Type B pancreatic cell (in vitro differentiated cells): ENCODE measurements around the gene TMEM150B. TPM values are rescaled to one million over a fixed set of nuclear protein-coding genes. Genes with fewer than 3 reads are reported as not detected.

Experiments used
- DNase-seq: peaks from one replicate; pipeline ENCODE4 v3.0.0; 2021; ENCODE audit warnings: mixed read lengths; ENCODE audit not compliant: unreplicated experiment; ENCODE audit errors: extremely low spot score
- H3K27ac Mint-ChIP-seq: 2 replicates; pipeline ENCODE4 v1.8.0; 2021; ENCODE audit warnings: mild to moderate bottlenecking, mixed read lengths
- H3K27me3 Mint-ChIP-seq: 2 replicates; pipeline ENCODE4 v1.8.0; 2021; ENCODE audit warnings: mixed read lengths
- H3K36me3 Mint-ChIP-seq: 2 replicates; pipeline ENCODE4 v1.8.0; 2021; ENCODE audit warnings: mixed read lengths
- H3K4me1 Mint-ChIP-seq: one replicate; pipeline ENCODE4 v1.8.0; 2021; ENCODE audit warnings: mixed read lengths; ENCODE audit not compliant: unreplicated experiment
- H3K4me3 Mint-ChIP-seq: 2 replicates; pipeline ENCODE4 v1.8.0; 2021; ENCODE audit warnings: mild to moderate bottlenecking, mixed read lengths
- H3K9me3 Mint-ChIP-seq: 2 replicates; pipeline ENCODE4 v1.8.0; 2021; ENCODE audit warnings: mixed read lengths
- total RNA-seq: library from RNA; stranded (reverse); gene quantifications from 2 replicates; pipeline ENCODE4 v1.2.1, GENCODE V29; 2021; ENCODE audit warnings: low replicate concordance
- TF ChIP-seq, protein P1 (sequence below): fragments of 200-600 bp; sonication (generic); conservative IDR thresholded peaks from 2 replicates; pipeline ENCODE4 v1.5.0; 2021; ENCODE audit warnings: antibody characterized with exemption, mild to moderate bottlenecking

TMEM150B gene
- total RNA-seq, 1 donor from 2014 or later: 1.2 TPM

DNA sequence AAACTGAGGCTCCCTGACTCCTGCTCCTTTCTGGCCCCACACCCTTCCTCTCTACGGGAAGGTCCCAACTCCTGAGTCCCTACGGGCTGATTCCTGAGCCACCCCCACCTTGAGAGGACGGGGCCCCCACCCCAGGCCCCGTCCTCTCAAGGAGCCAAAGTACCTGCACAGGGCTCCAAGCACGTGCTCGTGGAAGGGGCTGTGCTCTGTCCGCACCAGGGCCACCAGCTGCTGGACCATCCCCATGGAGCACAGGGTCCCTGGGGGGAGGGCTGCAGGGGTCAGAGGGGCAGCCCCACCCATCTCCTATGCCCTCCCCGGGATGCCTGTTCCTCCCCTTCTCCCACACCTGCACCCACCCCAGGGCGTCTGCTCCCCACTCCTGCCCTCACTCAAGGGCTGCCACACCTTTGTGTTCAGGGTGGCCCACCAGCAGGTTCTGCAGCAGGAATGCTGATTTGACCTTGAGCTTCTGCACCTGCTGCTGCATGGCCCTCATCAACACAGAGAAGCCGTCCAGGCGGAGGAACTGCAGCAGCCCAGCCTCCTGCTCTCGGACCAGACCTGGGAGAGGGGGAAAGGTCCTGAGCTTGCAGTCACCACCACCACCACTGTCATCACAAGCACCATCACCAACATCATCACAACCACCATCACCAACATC lies 59.3 kb downstream of the TMEM150B start:
- Mint-ChIP-seq H3K27me3 (no peaks in the 10 kb centered on the region), H3K4me3 (no peak overlapping the region), H3K27ac (no peak overlapping the region)

DNA sequence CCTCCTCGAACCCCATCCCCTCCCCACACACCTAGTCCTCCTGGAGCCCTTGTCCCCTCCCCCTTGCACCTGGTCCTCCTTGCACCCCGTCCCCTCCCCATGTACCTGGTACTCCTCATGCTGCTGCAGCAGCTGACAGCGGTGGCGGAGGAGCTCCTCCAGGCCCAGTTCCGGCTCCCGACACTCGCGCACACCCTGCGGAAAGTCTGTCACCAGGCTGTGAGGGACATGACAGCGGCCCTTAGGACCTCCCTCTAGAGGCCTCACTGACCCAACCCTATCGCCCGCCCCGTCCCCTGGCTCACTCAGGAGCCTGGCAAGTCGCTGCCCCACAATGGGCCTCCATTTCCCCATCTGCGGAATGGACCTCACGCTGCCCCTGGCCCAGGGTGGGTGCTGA lies 60.0 kb downstream of the TMEM150B start:
- H3K9me3 Mint-ChIP-seq: peaks cover 8% of the 10 kb centered on the region
- DNase-seq: no peak

More for the DNA sequence above, 59.3 kb downstream of the TMEM150B start:
- peaks cover 26% of the 10 kb centered on the region for H3K36me3 Mint-ChIP-seq
- H3K9me3 Mint-ChIP-seq: peaks cover 8% of the 10 kb centered on the region
- no peaks in the 10 kb centered on the region for H3K4me1 Mint-ChIP-seq
- TF ChIP-seq, protein P1, sequence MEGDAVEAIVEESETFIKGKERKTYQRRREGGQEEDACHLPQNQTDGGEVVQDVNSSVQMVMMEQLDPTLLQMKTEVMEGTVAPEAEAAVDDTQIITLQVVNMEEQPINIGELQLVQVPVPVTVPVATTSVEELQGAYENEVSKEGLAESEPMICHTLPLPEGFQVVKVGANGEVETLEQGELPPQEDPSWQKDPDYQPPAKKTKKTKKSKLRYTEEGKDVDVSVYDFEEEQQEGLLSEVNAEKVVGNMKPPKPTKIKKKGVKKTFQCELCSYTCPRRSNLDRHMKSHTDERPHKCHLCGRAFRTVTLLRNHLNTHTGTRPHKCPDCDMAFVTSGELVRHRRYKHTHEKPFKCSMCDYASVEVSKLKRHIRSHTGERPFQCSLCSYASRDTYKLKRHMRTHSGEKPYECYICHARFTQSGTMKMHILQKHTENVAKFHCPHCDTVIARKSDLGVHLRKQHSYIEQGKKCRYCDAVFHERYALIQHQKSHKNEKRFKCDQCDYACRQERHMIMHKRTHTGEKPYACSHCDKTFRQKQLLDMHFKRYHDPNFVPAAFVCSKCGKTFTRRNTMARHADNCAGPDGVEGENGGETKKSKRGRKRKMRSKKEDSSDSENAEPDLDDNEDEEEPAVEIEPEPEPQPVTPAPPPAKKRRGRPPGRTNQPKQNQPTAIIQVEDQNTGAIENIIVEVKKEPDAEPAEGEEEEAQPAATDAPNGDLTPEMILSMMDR: no peak
- DNase-seq: no peak

DNA sequence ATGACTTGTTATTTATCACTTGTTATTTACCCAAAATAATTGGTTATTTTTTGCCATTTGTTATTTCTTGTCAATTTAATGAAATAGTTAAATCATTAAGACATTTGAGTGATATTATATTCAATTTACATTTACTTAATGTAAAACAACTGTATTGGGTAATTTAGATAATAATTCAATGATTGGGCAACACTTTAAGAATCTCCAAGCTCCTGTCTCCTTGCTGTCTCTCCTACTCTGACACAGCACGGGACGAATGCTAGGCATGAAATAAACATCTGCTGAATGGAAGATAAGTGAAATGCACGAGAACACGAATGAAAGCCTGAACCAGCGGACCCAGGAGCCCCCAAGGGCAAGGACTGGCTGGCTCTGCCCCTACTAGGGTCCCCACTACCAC lies 60.6 kb downstream of the TMEM150B start:
- no peak for DNase-seq

More for the DNA sequence above, 60.0 kb downstream of the TMEM150B start:
- peaks cover 22% of the 10 kb centered on the region for H3K36me3 Mint-ChIP-seq
- TF ChIP-seq, protein P1: no peak
- H3K27ac Mint-ChIP-seq: no peak overlapping the region
- H3K4me1 Mint-ChIP-seq: no peaks in the 10 kb centered on the region
- no peaks in the 10 kb centered on the region for H3K27me3 Mint-ChIP-seq
- H3K4me3 Mint-ChIP-seq: no peak overlapping the region

More for the DNA sequence above, 60.6 kb downstream of the TMEM150B start:
- peaks cover 22% of the 10 kb centered on the region for H3K36me3 Mint-ChIP-seq
- H3K9me3 Mint-ChIP-seq: peaks cover 8% of the 10 kb centered on the region
- no peak overlapping the region for H3K27ac Mint-ChIP-seq
- peaks cover 2% of the 10 kb centered on the region for H3K4me1 Mint-ChIP-seq
- H3K4me3 Mint-ChIP-seq: no peak overlapping the region
- H3K27me3 Mint-ChIP-seq: no peaks in the 10 kb centered on the region
- TF ChIP-seq, protein P1: no peak

Other genes with a start within 250 kb of the TMEM150B start
- gene EPS8L1, start 249.5 kb downstream of the TMEM150B start, total RNA-seq: 54.0 and 116 TPM in 2 replicates
- 102 and 113 TPM in 2 replicates for gene PPP1R12C, start 207.7 kb downstream of the TMEM150B start, total RNA-seq
- 27.6 and 83.1 TPM in 2 replicates for gene TNNT1, start 176.1 kb downstream of the TMEM150B start, total RNA-seq
- gene TNNI3, start 167.6 kb downstream of the TMEM150B start, total RNA-seq: 2.1 and 4.3 TPM in 2 replicates
- gene DNAAF3, start 158.7 kb downstream of the TMEM150B start, total RNA-seq: 5.9 and 12.2 TPM in 2 replicates
- gene SYT5, start 145.1 kb downstream of the TMEM150B start, total RNA-seq: 5.0 and 9.1 TPM in 2 replicates
- gene PTPRH, start 115.8 kb downstream of the TMEM150B start, total RNA-seq: 3.9 and 4.3 TPM in 2 replicates
- gene TMEM86B, start 96.6 kb downstream of the TMEM150B start, total RNA-seq: 14.4 and 19.0 TPM in 2 replicates
- 71.5 and 72.3 TPM in 2 replicates for gene PPP6R1, start 66.3 kb downstream of the TMEM150B start, total RNA-seq
- gene HSPBP1, start 45.2 kb downstream of the TMEM150B start, total RNA-seq: 37.8 and 50.7 TPM in 2 replicates
- gene BRSK1, start 41.3 kb downstream of the TMEM150B start, total RNA-seq: 9.8 and 32.3 TPM in 2 replicates
- gene KMT5C, start 14.5 kb upstream of the TMEM150B start, total RNA-seq: 26.9 and 32.9 TPM in 2 replicates
- gene COX6B2, start 29.4 kb upstream of the TMEM150B start, total RNA-seq: 0.33 and 0.87 TPM in 2 replicates
- not detected in 2 replicates for gene GARIN5B, start 37.9 kb upstream of the TMEM150B start, total RNA-seq
- gene IL11, start 45.1 kb upstream of the TMEM150B start, total RNA-seq: 0.46 and 0.48 TPM in 2 replicates
- gene TMEM190, start 51.5 kb upstream of the TMEM150B start, total RNA-seq: 2.6 and 2.8 TPM in 2 replicates
- gene TMEM238, start 59.0 kb upstream of the TMEM150B start, total RNA-seq: 8.1 and 14.0 TPM in 2 replicates
- 1,799 and 2,072 TPM in 2 replicates for gene RPL28, start 60.6 kb upstream of the TMEM150B start, total RNA-seq
- gene UBE2S, start 82.4 kb upstream of the TMEM150B start, total RNA-seq: 40.7 and 91.3 TPM in 2 replicates
- gene SHISA7, start 118.0 kb upstream of the TMEM150B start, total RNA-seq: 0.05 and 0.22 TPM in 2 replicates
- gene ISOC2, start 136.3 kb upstream of the TMEM150B start, total RNA-seq: 44.2 and 47.5 TPM in 2 replicates
- not detected in 2 replicates for gene C19orf85, start 139.4 kb upstream of the TMEM150B start, total RNA-seq
- 10.3 and 13.2 TPM in 2 replicates for gene ZNF628, start 151.3 kb upstream of the TMEM150B start, total RNA-seq
- gene NAT14, start 159.8 kb upstream of the TMEM150B start, total RNA-seq: 46.5 and 64.3 TPM in 2 replicates
- gene SSC5D, start 163.1 kb upstream of the TMEM150B start, total RNA-seq: 0.83 and 1.5 TPM in 2 replicates
- 0.75 TPM in 1 of 2 replicates, not detected in the other for gene SBK2, start 211.8 kb upstream of the TMEM150B start, total RNA-seq
- gene SBK3, start 220.2 kb upstream of the TMEM150B start, total RNA-seq: 0.24 and 0.36 TPM in 2 replicates